Naive thymus-derived CD8-positive, alpha-beta T cell (primary cell): ENCODE data around the gene LRRFIP1. TPM values are rescaled to one million over a fixed set of nuclear protein-coding genes. Genes with fewer than 3 reads are reported as not detected.
"Not testable (repeated sequence)": the region's sequence is repeated elsewhere in the genome, so short reads cannot be mapped to it uniquely, and the experiment has no call there.

Experiments used
- ATAC-seq, 2 donors: fragments of 150-1000 bp; cut with Tn5 transposase in 1 of 2; sonication (Bioruptor Pico), chemical (Tn5 transposase) in 1 of 2; 1 replicate in 1 of 2; 2 replicates in 1 of 2; pipeline ENCODE4 v1.10.0; 2021; ENCODE audit warnings: mild to moderate bottlenecking in 2 of 2, moderate library complexity in 2 of 2
- POLR2A ChIA-PET: fragments of 350-600 bp; sonication (Branson Sonifier 250); formaldehyde crosslinking; loops from one replicate; lab custom pipeline; 2021; ENCODE audit warnings: antibody characterized with exemption; lab: Charles Lee
- DNase-seq, 10 donors: peaks; one replicate each; pipeline versions ENCODE4 v3.0.0 to v3.0.0-alpha.2; 2020 to 2022
- H3K27ac Mint-ChIP-seq, 10 donors: one replicate each; pipeline ENCODE4 v1.8.0; 2020 to 2022; ENCODE audit warnings: mild to moderate bottlenecking in 10 of 10, mixed read lengths in 10 of 10, moderate library complexity in 4 of 10, inconsistent platforms in 1 of 10
- H3K27me3 Mint-ChIP-seq, 5 donors: one replicate each; pipeline ENCODE4 v1.8.0; 2021 to 2022; ENCODE audit warnings: mixed read lengths in 5 of 5
- H3K36me3 Mint-ChIP-seq, 3 donors: one replicate each; pipeline ENCODE4 v1.8.0; 2020 to 2022; ENCODE audit warnings: mixed read lengths in 3 of 3, mild to moderate bottlenecking in 2 of 3, inconsistent platforms in 1 of 3
- H3K4me1 Mint-ChIP-seq, 4 donors: one replicate each; pipeline ENCODE4 v1.8.0; 2021 to 2022; ENCODE audit warnings: mixed read lengths in 4 of 4
- H3K4me3 Mint-ChIP-seq, 10 donors: one replicate each; pipeline ENCODE4 v1.8.0; 2020 to 2022; ENCODE audit warnings: mild to moderate bottlenecking in 10 of 10, mixed read lengths in 10 of 10, moderate library complexity in 6 of 10, inconsistent platforms in 1 of 10
- H3K9me3 Mint-ChIP-seq, 9 donors: one replicate each; pipeline ENCODE4 v1.8.0; 2020 to 2022; ENCODE audit warnings: mixed read lengths in 9 of 9, mild to moderate bottlenecking in 3 of 9, inconsistent platforms in 1 of 9, moderate library complexity in 1 of 9
- polyA plus RNA-seq, 3 donors: library from polyadenylated mRNA; unstranded; fragments of 300-500 nt; fragmentation: Illumina TruSeq; gene quantifications; one replicate each; pipeline ENCODE4 v1.2.3, GENCODE V29; 2021
- total RNA-seq, 8 experiments: library from RNA in 2 of 8; stranded (reverse) in 2 of 8; gene quantifications; one replicate each; pipeline ENCODE4 v1.2.3 and lab custom pipeline; 2021 to 2026

The LRRFIP1 gene
- total and polyA plus RNA-seq, 5 experiments from 2014 or later: 72.9 to 103 (median 91.8) TPM

DNA sequence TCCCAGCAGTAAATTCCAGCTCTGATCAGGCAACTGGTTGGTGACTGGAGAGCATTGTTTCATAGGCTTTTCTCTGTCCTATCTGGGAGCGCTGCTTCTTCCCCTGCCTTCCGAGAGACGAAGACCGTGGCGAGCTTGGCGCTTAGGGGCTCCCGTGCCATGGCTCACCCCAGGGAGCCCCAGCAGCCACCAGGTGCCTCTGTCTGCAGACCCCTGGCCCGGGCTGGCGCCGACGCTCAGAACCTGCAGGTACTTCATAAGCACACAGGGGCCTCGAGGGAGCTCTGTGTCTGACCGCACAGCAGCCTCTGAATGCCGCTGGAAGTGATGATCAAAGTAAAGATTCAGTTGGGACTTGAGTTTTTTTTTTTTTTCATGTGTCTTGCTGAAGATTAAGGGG is 152.1 kb downstream of the LRRFIP1 start:
- DNase-seq (no peak), ATAC-seq (no peak)
- Mint-ChIP-seq H3K36me3 (peaks cover 36 to 86% (median 76%) of the 10 kb centered on the region in 3 donors), H3K4me3 (no peak overlapping the region), H3K27ac (peak overlapping the region in 1 of 10 donors; percentile 3), H3K9me3 (peaks cover 0 to 18% (median 0%) of the 10 kb centered on the region in 9 donors), H3K4me1 (peaks cover 0 to 5% (median 0%) of the 10 kb centered on the region in 4 donors), H3K27me3 (no peaks in the 10 kb centered on the region)
- POLR2A ChIA-PET: interaction anchor here (0.8 kb wide), 1 partner anchor 41 kb away, joined by 3 read pairs; no protein-coding TSS in a partner anchor

DNA sequence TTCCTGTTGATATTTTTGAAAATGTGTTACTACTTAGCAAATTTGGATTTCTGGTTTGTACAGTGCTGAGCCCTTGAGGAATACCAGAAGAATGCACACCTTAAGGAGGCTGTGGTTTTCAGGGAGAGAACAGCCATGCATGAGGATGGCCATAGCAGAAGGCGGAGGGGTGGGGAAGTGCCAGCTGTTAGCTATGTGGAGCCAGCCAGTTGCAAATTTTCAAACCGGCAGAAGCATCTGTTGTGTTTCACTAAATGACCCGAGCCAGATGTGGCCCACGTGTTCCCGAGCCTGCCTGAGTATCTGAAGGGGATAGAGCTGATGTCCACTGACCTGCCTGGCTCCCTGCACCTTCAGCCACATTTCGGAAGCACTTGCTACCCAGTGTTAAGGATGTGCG is 154.8 kb downstream of the LRRFIP1 start:
- POLR2A ChIA-PET: no interaction called here
- Mint-ChIP-seq H3K27me3 (no peaks in the 10 kb centered on the region), H3K4me3 (no peak overlapping the region), H3K36me3 (peaks cover 39 to 79% (median 76%) of the 10 kb centered on the region in 3 donors), H3K27ac (no peak overlapping the region), H3K9me3 (peaks cover 0 to 34% (median 10%) of the 10 kb centered on the region in 9 donors), H3K4me1 (peaks cover 0 to 3% (median 0%) of the 10 kb centered on the region in 4 donors)
- DNase-seq (no peak), ATAC-seq (no peak)

DNA sequence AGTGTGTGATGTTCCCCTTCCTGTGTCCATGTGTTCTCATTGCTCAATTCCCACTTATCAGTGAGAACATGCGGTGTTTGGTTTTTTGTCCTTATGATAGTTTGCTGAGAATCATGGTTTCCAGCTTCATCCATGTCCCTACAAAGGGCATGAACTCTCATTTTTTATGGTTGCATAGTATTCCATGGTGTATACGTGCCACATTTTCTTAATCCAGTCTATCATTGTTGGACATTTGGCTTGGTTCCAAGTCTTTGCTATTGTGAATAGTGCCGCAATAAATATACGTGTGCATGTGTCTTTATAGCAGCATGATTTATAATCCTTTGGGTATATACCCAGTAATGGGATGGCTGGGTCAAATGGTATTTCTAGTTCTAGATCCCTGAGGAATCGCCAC is 156.3 kb downstream of the LRRFIP1 start:
- H3K4me1 Mint-ChIP-seq, ATAC-seq, H3K27ac Mint-ChIP-seq, DNase-seq, H3K4me3 Mint-ChIP-seq, POLR2A ChIA-PET, H3K27me3 Mint-ChIP-seq: not testable (repeated sequence)
- Mint-ChIP-seq H3K9me3 (peaks cover 0 to 38% (median 11%) of the 10 kb centered on the region in 9 donors), H3K36me3 (peaks cover 37 to 73% (median 71%) of the 10 kb centered on the region in 3 donors)

DNA sequence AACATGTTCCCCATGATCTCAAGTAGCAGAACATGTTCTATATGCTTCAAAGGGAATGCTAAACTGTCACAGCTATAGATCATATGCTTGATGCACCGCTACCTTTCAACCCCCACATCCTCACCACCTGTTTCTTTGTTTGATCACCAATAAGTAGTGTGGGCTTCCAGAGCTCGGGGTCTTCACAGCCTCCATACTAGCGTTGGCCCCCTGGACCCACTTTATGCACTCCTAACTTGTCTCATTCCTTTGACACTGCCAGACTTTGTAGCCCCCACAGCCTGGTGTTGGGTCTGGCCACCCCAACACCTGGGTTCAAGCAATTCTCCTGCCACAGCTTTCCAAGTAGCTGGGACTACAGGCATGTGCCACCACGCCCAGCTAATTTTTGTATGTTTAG is 159.5 kb downstream of the LRRFIP1 start:
- no peak for ATAC-seq
- Mint-ChIP-seq H3K27me3 (no peaks in the 10 kb centered on the region), H3K4me1 (peaks cover 0 to 3% (median 1%) of the 10 kb centered on the region in 4 donors), H3K36me3 (peaks cover 22 to 45% (median 40%) of the 10 kb centered on the region in 3 donors), H3K9me3 (peaks cover 0 to 34% (median 11%) of the 10 kb centered on the region in 9 donors), H3K27ac (no peak overlapping the region), H3K4me3 (no peak overlapping the region)
- DNase-seq: no peak
- POLR2A ChIA-PET: interaction anchor here (0.5 to 1.1 kb wide), 2 partner anchors 50 to 82 kb away, joined by 3 to 4 read pairs; no protein-coding TSS in a partner anchor

DNA sequence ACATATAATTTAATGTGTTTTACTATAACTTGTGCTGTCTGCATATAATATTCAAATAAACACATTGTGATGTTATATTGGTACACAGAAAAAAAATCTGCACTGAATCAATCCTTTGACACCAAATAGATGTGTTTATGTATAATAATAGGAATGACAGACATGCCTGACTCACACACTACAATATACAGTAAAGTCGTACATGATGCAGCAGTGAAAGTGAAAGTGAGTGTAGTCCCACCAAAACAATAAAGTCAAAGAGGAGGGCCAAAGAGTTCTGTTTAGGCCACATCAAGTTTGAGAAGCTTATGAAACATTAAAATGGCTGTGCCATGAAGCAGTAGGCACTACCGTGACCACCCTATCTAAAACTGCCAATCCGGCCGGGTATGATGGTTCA is 163.0 kb downstream of the LRRFIP1 start:
- peaks cover 0 to 16% (median 10%) of the 10 kb centered on the region in 9 donors for H3K9me3 Mint-ChIP-seq
- H3K36me3 Mint-ChIP-seq: peaks cover 17 to 26% (median 20%) of the 10 kb centered on the region in 3 donors
- H3K4me1 Mint-ChIP-seq: peaks cover 0 to 3% (median under 1%) of the 10 kb centered on the region in 4 donors
- H3K27me3 Mint-ChIP-seq: no peaks in the 10 kb centered on the region
- no peak overlapping the region for H3K27ac Mint-ChIP-seq
- POLR2A ChIA-PET: no interaction called here
- DNase-seq (no peak), ATAC-seq (no peak)
- no peak overlapping the region for H3K4me3 Mint-ChIP-seq

DNA sequence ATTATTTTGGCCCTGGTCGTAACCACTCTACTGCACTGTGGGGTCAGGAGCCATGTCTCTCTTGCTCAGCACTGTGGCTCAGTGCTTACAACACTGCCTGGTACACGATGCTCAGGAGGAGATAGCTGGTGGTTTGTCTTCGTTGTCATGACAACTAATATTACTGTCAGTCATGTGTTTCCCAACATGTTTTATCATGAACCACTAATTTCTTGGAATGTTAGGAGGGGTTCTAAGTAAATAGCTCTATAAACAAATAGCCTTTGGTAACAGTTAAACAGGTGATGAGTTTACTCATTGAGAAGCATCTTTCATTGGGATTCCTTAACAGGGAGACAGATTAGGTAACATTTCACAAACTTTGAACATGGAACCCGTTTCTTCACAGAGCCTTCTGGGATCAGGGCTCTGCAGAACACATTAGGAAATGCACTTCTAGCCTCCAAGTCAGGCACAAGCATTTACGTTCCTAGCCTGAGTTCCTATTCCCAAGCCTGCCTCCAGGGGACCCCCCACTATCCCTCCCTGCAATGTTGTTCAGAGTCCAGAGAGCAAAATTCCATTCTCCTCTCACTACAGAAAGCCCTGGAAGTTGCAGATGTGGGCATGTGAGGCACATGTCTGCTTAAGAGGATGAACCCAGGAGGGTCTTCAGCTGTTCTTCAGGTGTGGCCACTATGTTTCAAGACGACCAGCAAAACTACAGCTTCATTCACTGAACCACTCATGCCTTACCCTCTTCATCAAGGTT is 164.8 kb downstream of the LRRFIP1 start:
- peaks cover 0 to 5% (median under 1%) of the 10 kb centered on the region in 9 donors for H3K9me3 Mint-ChIP-seq
- no peak overlapping the region for H3K4me3 Mint-ChIP-seq
- no peaks in the 10 kb centered on the region for H3K27me3 Mint-ChIP-seq
- ATAC-seq (no peak), DNase-seq (no peak)
- peaks cover 0 to 3% (median 0%) of the 10 kb centered on the region in 4 donors for H3K4me1 Mint-ChIP-seq
- no peak overlapping the region for H3K27ac Mint-ChIP-seq
- peaks cover 6 to 14% (median 11%) of the 10 kb centered on the region in 3 donors for H3K36me3 Mint-ChIP-seq
- POLR2A ChIA-PET: no interaction called here

DNA sequence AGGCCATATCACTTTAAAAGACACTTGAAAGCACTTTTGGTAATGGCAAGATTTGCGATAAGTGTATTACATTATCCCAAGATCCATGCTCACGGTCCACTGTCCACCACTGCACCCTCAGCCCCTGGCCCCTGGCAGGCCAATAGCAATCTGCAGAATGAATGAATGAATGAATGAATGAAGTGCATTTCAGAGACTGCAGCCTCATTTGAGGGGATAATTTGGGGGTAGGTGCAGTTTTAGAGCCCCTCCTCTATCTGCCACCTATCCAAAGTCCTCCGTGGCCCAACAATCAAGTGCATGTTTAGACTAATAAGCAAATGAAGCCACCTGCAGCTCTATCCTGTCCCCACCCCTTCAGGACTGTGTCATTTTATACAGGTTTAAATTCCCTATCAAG is 169.9 kb downstream of the LRRFIP1 start:
- peaks cover 0 to 9% (median 0%) of the 10 kb centered on the region in 9 donors for H3K9me3 Mint-ChIP-seq
- peaks cover 0 to 5% (median 2%) of the 10 kb centered on the region in 3 donors for H3K36me3 Mint-ChIP-seq
- H3K4me3 Mint-ChIP-seq: no peak overlapping the region
- POLR2A ChIA-PET: no interaction called here
- no peaks in the 10 kb centered on the region for H3K27me3 Mint-ChIP-seq
- H3K4me1 Mint-ChIP-seq: no peaks in the 10 kb centered on the region
- DNase-seq (no peak), ATAC-seq (no peak)
- H3K27ac Mint-ChIP-seq: no peak overlapping the region

DNA sequence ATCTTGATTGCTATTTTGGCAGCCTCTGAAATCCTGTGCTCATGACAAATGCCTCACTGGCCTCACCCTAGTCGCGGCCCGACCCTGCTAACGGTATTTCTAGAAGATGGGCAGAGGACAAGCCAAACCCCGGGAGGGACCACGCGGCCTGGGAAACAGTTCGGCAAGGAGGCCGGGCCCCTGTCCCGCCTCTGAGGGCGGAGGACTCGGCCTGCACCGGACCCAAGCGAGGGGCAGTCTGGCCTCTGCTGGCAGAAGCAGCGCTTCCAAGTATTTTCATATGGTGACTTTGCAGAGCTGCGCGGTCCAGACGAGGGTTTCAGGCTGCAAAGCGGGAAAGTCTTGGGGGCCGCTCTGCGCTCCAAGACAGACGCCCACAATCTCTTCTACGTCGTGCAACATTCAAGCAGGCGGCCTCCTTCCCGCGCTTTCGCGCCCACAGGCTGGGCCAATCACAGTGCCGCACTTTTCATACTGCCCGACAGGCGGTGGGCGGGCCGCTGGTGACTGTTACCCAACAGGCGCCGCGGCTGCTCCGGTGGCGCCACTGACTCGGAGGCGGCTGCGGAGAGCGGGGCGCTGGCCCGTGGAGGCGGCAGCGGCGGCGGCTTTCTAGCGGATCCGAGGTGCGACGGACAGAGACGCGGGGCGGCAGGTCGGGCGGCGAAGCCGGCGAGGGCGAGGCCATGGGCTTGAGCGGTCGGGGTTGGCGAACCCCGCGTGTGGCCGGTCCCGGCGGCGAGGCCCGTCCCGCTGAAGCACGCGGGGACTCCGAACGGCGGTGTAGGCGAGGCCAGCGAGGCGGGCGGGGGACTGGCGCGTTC is 171.1 kb downstream of the LRRFIP1 start, which contains the start of gene RBM44:
Gene RBM44 (plus strand): TSS at position 544 of the 824 bp plus-strand sequence. CDS start 14,831 bp downstream, outside the sequence.
- peaks cover 0 to 5% (median 0%) of the 10 kb centered on the region in 3 donors for H3K36me3 Mint-ChIP-seq
- POLR2A ChIA-PET: no interaction called here
- no peaks in the 10 kb centered on the region for H3K4me1 Mint-ChIP-seq
- DNase-seq (no peak), ATAC-seq (no peak)
- no peaks in the 10 kb centered on the region for H3K27me3 Mint-ChIP-seq
- H3K4me3 Mint-ChIP-seq: no peak within 1 kb of the TSS
- peaks cover 0 to 9% (median 0%) of the 10 kb centered on the region in 9 donors for H3K9me3 Mint-ChIP-seq
- no peak within 1 kb of the TSS for H3K27ac Mint-ChIP-seq

DNA sequence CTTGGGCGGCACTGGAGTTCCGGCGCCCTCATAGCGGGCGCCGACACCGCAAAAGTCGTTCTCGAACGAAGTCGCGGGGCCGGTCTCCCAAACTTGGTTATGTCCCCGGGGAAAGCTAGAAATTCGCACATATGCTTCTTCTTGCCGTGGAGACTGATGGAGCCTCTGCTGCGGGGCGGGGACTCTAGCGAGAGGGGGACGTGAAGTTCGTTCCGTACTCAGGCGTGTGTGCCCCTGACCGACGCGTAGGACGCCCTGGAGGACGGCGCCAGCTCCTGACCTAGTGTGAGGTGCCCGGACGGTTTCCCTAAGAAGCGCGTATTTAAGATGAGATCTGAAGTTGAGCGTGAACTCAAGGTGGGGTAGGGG is 171.7 kb downstream of the LRRFIP1 start:
- Mint-ChIP-seq H3K27ac (no peak overlapping the region), H3K4me1 (no peaks in the 10 kb centered on the region), H3K9me3 (peaks cover 0 to 9% (median 0%) of the 10 kb centered on the region in 9 donors), H3K27me3 (no peaks in the 10 kb centered on the region), H3K36me3 (peaks cover 0 to 5% (median 0%) of the 10 kb centered on the region in 3 donors), H3K4me3 (no peak overlapping the region)
- POLR2A ChIA-PET: no interaction called here
- no peak for DNase-seq
- no peak for ATAC-seq

DNA sequence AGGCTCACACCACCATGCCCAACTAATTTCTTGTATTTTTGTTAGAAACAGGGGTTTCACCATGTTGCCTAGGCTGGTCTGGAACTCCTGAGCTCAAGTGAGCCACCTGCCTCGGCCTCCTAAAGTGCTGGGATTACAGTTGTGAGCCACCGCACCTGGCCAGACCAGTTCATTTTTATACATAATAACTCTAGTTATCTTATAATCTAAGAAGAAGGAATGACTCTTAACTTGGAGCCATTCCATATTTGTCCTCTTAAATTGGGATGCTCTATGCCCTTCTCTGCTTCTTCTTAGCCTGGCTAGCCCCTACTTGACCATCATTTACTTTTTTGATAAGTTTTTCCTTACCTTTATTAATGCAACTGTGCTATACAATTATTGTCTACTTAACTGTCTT is 174.1 kb downstream of the LRRFIP1 start:
- DNase-seq: no peak
- POLR2A ChIA-PET: no interaction called here
- peaks cover 0 to 8% (median 0%) of the 10 kb centered on the region in 3 donors for H3K36me3 Mint-ChIP-seq
- peaks cover 0 to 5% (median 0%) of the 10 kb centered on the region in 4 donors for H3K4me1 Mint-ChIP-seq
- H3K27ac Mint-ChIP-seq: no peak overlapping the region
- H3K4me3 Mint-ChIP-seq: no peak overlapping the region
- H3K9me3 Mint-ChIP-seq: peaks cover 0 to 9% (median 0%) of the 10 kb centered on the region in 9 donors
- peaks cover 0 to 2% (median 0%) of the 10 kb centered on the region in 5 donors for H3K27me3 Mint-ChIP-seq
- ATAC-seq: no peak

DNA sequence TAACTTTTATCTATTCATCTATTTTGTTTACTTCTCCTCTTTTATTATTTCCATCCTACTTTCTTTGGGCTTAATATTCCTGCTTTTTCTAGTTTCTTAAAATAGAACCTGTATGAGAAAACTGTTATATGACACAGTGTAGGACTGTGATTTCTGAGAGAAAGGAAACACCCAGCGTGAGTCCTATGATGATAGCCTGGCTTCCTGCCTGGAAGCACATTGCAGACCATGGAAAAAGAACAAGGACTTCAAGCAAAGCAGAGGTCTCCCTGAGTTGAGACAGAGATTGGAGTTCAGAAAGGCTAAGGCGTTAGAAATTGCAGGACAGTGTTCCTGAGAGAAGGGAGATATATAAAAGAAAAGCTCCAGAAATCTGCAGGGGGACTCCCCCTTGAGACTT is 178.9 kb downstream of the LRRFIP1 start:
- no peak for DNase-seq
- Mint-ChIP-seq H3K4me1 (peaks cover 0 to 5% (median 0%) of the 10 kb centered on the region in 4 donors), H3K27me3 (peaks cover 0 to 4% (median 0%) of the 10 kb centered on the region in 5 donors), H3K36me3 (peaks cover 0 to 4% (median 2%) of the 10 kb centered on the region in 3 donors), H3K9me3 (no peaks in the 10 kb centered on the region), H3K4me3 (no peak overlapping the region), H3K27ac (no peak overlapping the region)
- no peak for ATAC-seq
- POLR2A ChIA-PET: no interaction called here

DNA sequence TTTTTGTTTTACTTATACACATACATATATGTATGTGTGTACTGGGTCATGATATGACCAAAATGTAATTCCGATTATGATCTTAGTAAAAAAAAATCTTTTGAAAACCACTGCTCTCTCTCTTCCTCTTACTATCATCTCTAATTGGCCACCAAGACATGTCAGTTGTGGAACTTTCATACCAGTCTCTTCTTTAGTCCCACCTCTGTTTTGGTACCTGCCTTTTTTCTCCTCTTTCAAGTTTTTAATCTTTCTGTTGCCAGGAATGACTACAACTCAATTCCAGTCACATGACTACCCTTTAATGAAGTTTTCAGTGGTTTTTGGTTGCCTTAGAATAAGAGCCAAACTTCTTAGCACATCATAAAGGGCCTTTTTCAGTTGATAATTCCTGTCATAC is 188.2 kb downstream of the LRRFIP1 start:
- Mint-ChIP-seq H3K27me3 (peaks cover 0 to 1% (median 0%) of the 10 kb centered on the region in 5 donors), H3K36me3 (no peaks in the 10 kb centered on the region), H3K9me3 (no peaks in the 10 kb centered on the region), H3K4me3 (no peak overlapping the region), H3K4me1 (peaks cover 0 to 3% (median 0%) of the 10 kb centered on the region in 4 donors), H3K27ac (no peak overlapping the region)
- DNase-seq (no peak), ATAC-seq (no peak)
- POLR2A ChIA-PET: no interaction called here
